ENCODE results near the gene STAB1.

Gene STAB1

DNA sequence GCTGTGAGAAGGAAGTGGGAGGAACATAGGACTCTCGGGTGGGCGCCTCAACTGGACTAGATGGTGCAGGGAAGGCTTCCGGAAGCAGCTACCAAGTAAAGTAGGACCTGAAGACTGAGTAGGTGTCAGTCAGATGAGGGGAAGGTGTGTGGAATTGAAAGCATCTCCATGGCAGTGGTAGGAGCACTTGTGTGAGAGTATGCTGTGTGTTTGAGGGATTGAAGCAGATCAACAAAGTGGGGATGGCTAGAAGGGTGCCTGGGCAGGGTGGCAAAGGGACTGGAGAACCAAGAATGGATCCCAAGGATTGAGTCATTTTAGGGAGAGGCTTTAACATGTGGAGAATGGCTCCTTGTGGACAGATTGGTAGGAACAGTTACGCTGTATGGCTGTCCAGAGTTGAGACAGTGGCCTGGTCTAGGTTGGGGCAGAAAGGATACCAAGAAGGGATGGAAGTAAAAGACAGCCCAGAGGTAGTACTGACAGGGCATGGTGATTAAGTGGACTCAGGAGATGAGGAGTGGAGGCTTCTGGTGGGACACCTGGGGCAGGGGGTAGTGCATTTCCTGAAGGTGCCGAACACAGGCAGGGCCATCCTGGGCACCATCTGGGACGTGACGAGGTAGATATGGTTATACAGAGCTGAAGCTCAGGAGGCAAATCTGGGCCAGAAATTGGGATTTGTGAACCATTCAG, 42.7 kb downstream of the STAB1 start:
- DNase-seq = no peak

DNA sequence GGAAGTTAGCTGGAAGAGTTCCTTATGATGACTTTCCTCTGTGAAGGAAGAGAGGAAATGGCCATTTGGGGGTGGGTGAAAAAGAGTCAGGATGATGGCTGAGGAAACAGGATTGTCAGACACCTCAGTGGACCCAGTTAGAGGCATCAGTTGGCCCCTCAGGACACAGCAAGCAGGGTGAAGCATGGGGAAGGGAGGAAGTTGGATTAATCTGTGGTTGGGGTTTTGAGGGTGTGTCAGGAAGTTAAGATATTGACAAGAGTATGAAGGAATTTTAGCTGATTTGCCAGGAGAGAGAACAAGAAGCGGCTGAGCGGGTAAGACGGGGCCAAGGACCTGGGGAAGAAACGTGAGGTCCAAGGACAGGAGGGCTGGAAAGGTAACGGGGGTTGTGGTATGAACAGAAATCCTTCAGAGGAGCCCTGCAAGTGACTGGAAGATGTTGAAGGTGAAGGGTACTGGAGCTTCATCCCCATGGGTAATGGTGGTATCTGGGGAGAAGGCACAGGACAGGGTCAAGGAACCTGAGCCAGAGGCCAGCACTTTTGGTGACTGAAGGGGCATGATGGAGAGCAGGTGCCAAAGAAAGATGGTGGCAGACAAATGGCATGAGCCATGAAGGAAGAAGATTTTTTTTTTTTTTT, 44.0 kb downstream of the STAB1 start:
- DNase-seq = no peak

GRCh38 chr3:52541050-52541449, 45.9 kb downstream of the STAB1 start:
- DNase-seq = no peak

DNA sequence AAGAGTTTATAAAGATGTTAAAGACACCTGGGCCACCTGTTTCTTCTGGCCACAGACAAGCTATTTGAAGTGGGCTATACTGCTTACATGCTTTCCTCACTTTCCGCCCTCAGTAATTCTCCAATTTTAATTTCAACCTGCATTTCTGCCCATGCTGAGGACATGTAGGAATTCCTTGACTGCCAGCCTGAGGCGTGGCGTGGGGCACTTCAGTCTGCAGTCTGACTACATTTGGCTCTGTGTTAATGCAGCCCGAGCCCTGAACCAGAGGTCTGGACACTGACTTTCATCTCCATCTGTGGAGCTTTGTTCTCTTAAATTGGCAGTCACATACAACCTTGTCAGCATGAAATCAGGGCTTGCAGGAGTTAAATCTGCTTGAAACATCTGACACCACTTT, 49.8 kb downstream of the STAB1 start:
- peak in 1 of 2 experiments; percentile 34 for DNase-seq

DNA sequence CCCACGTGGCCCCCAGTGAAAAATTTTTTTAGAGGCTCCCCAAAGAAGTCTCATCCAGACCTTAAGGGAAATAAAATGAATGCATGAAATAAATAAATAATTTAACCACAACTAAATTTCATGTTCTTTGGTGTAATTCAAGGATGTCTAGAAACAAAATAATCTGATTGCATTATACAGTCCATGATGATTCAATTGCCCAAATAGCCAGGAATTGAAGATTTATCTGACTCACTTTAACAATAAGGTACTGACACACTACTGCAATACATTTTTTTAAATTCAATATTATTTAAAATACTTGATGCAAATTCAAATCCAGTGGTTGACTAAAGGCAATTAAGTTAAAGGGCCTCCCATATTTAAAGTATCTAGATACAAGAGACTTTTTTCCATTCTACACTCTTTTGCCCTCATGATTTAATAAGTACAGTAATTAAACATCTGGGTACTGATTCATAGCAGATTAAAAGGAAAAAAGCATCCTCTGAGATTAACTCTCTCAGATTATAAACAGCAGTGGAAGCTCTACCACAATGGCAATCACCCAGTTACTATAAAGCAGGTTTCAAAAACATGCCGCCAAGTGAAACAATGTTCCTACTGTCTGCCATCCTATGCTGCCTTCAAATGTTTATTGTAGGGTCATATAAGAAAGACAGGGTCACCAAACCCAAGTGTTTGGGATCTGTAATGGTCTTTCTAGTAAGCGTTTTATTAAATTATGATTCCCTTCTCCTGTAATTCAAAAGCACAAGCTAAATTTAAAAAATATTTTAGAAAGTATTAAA, 51.2 kb downstream of the STAB1 start:
- no peak for DNase-seq

GRCh38 chr3:52547143-52547542, 52.0 kb downstream of the STAB1 start:
- no peak for DNase-seq

DNA sequence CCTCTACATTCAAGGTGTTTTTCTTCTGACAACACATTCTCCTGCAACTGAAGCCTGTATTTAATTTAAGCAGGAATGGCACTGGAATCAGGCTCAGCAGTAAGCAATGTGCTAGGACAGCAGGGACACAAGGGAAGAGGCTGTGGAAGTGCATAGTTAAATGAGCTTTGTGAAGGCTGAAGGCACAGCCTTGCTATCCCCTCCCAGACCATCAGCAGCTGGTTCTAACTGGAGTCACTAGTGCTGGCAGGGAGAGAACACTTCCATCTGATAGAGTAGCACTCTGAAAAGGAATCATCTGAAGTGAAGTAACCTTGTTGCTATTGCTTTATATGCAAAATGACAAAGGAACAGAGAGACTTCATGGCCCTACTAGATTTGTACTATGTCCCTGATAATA, 56.0 kb downstream of the STAB1 start:
- no peak for DNase-seq

DNA sequence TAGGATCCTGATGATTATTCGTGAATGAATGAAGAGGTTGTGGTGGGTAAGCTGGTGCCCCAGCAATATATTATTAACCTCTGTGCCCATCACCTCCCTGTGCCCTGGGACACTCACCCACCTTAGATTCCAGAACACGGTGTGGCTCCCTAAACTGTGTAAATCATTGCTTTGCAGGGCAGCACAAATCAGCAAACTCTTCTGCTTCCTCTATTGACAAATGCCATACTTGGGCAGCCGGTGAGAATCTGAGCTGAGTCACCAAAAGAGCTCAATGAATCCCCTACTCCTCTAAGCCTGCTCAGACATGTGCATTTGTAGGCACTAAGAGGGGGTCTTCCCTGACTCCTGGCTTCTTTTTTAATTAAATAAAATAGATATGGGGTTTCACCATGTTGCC, 57.0 kb downstream of the STAB1 start:
- no peak for DNase-seq

- no peak for DNase-seq
Observed at GRCh38 chr3:52554026-52554755, 59.1 kb downstream of the STAB1 start.

DNA sequence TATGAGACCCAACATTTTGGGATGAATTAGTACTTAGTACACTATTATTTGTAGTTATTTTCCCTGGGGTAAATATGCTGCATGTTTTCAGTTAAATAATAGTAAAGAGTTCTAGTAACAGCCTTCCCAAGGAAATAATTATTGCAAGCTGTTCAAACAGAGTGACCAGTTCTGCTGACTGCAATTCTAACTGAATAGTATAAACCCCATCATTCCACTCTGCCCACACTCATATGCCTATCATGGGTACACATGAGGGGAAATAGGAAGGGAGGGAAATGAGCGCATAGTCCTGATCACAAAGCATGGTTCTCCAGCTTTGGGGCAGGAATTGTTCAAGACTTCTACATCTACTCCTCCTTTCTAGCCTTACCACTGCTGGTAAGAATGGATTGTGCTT, 59.9 kb downstream of the STAB1 start:
- no peak for DNase-seq

GRCh38 chr3:52557011-52557960, 62.1 kb downstream of the STAB1 start:
- no peak for DNase-seq

GRCh38 chr3:52558436-52558835, 63.3 kb downstream of the STAB1 start:
- DNase-seq = no peak

DNA sequence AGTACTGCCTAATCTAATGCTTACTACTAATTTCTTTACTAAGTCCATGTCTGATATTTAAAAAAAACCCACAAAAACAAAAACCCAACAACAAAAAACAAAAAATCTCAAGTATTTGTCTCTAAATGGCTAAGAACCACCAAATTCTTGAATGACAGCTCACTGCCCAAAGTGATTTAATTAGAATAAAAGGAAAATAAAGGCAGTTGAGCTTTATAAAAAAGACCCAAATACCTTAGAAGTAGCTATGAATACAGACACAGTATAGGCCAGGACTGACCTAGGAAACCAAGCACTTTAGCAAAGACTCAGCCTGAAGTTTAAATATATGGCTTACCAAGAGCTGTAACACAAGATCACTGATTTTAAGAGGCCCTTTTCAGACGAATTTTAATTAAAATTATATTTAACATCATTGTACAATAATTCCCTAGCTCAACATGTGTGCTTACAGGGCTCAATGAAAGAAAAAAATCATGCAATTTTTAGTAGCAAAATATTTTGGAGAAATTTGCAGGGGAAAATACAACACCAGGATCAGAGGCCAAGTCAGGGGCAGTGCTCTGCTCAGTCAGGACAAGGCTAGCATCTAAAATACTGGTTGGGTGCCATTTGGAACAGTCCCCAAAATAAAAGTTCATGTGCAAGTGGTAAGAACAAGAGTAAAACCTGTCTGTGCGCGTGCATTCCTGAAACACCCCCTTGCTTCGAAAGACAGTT, 66.0 kb downstream of the STAB1 start:
- no peak for DNase-seq

DNA sequence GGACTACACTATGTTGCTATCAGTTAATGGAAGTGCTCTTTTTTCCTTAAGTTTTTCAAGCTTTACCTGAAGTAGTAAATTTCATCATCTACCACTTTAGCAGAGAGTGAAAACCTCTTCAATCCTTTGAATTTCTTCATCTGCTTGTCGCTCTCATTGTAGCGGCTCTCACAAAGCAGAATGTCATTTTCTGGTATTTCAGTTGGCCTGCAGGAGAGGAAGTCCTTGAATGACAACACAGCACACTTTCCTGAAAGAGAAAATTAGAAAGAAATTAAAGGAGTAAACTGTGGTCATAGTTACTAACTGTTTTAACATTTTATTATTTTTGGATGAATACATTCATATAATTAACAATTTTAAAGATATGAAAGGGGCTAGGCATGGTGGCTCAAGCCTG, 68.8 kb downstream of the STAB1 start:
- DNase-seq = no peak

GRCh38 chr3:52568069-52568468, 72.9 kb downstream of the STAB1 start:
- DNase-seq = no peak

- DNase-seq = no peak
Observed at GRCh38 chr3:52570076-52570475, 74.9 kb downstream of the STAB1 start.

- no peak for DNase-seq
Observed at GRCh38 chr3:52572221-52572620, 77.1 kb downstream of the STAB1 start.

Measured in NCI-H524 (cell line).